Measurements from ENCODE around the gene ADORA3. TPM values are rescaled to one million over a fixed set of nuclear protein-coding genes. Genes with fewer than 3 reads are reported as not detected.

The ADORA3 gene
- total RNA-seq, 4 donors from 2014 or later = 2.3 to 7.7 (median 3.4) TPM

DNA sequence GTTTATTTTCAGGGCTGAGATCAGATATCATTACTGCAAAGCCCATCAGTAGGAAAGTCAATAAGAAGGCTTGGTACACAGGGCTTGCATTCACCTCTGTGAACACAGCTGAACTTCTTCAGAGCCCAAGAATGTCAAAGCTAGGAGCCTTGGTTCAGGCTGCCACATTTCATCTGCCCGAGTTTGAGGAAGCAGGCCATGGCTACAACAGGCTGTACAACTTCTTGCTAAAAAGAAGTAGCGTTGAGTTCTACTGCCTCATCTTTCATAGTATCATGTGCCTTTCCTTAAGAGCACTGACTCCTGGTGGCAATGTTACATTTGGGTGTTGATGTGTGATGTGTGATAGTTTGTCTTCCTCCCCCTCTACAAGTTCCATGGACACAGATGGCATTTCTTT, 19.6 kb downstream of the ADORA3 start:
- DNase-seq = no peak
- Histone ChIP-seq H3K27ac (no peak overlapping the region), H3K36me3 (no peaks in the 10 kb centered on the region), H3K9me3 (no peaks in the 10 kb centered on the region), H3K4me1 (no peaks in the 10 kb centered on the region), H3K4me3 (replicated peaks in 1 of 3) (no peak overlapping the region), H3K27me3 (no peaks in the 10 kb centered on the region)
- no peak for TF ChIP-seq POLR2A (IDR thresholded peaks at IDR 0.05)
- TF ChIP-seq, protein P1, sequence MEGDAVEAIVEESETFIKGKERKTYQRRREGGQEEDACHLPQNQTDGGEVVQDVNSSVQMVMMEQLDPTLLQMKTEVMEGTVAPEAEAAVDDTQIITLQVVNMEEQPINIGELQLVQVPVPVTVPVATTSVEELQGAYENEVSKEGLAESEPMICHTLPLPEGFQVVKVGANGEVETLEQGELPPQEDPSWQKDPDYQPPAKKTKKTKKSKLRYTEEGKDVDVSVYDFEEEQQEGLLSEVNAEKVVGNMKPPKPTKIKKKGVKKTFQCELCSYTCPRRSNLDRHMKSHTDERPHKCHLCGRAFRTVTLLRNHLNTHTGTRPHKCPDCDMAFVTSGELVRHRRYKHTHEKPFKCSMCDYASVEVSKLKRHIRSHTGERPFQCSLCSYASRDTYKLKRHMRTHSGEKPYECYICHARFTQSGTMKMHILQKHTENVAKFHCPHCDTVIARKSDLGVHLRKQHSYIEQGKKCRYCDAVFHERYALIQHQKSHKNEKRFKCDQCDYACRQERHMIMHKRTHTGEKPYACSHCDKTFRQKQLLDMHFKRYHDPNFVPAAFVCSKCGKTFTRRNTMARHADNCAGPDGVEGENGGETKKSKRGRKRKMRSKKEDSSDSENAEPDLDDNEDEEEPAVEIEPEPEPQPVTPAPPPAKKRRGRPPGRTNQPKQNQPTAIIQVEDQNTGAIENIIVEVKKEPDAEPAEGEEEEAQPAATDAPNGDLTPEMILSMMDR (IDR thresholded peaks at IDR 0.05) = no peak
- intact Hi-C loops (cut with DNase I) = loop anchor here (10.0 kb wide), 1 partner anchor 271 kb away; the partner anchor contains the start of gene DDX20
- 90 to 92% methylated on average over 2 of the region's 2 CpGs for WGBS, 2 donors

DNA sequence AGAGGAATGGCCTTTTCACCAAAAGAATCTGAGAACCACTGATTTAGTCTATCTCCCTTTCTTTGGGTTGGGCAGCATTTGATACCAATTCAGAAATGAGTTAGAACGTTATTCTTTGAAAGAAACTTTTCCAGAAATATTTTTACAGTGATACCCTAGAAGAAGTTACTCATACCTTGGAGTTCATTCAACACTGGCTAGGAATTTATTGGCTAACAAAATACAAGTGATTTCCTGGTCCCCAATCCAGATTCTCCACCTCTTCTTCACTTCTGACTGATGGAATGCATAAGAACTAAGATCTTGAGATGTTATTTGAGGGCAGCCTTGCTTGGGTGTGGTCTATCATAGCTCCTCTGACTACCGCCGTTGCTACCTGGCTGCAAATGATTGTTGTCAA, 20.3 kb downstream of the ADORA3 start:
- Histone ChIP-seq H3K27ac (no peak overlapping the region), H3K27me3 (no peaks in the 10 kb centered on the region), H3K9me3 (no peaks in the 10 kb centered on the region), H3K4me1 (no peaks in the 10 kb centered on the region), H3K4me3 (replicated peaks in 1 of 3) (no peak overlapping the region), H3K36me3 (no peaks in the 10 kb centered on the region)
- TF ChIP-seq, protein P1 (IDR thresholded peaks at IDR 0.05) = no peak
- TF ChIP-seq POLR2A (IDR thresholded peaks at IDR 0.05) = no peak
- DNase-seq = no peak
- intact Hi-C loops (cut with DNase I) = loop anchor here (10.0 kb wide), 1 partner anchor 272 kb away; the partner anchor contains the start of gene DDX20
- 59 to 81% methylated on average over 3 of the region's 3 CpGs for WGBS, 2 donors

DNA sequence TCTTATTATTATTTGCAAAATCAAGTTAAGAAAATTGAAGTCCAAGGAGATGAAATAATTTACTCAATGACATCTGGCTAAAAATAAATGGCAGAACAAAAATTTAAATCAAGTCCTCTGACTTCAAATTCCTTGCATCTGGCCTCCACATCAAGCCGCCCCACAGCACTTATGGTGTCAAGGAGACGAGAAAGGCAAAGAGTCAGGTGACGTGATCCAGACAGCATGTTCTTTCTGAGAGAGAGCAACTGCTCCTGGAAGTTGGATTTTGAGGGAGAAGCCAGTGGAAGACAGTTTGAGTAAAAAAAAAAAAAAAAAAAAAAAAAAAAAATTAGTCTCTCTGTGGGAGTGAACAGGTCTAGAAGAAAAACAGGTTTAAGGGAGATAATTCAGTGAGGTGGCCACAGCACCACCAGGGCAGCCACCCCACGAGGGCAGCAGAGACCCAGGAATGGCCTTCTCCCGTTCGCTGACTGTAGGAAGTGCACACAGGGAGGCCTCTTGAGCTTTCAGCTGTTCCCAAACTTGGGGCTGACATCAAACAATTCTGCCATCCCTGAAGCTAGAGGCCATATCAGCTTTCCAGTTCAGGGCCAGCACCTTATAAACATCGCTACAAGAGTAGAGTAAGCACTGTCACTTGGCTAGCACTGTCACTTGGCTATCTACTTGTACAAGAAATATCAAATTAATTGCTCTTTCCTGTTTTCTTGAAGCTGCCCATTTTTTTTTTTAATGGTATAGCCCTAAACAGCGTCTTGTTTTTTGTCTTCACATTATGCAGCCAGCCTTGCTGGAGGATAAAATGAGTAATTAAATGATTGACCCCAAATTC, 21.8 kb downstream of the ADORA3 start:
- H3K4me3 ChIP-seq (replicated peaks in 1 of 3) = no peak overlapping the region
- 34 to 35% methylated on average over 8 of the region's 8 CpGs for WGBS, 2 donors
- DNase-seq = peak; percentile 80 to 83
- H3K27ac ChIP-seq = no peak overlapping the region
- no peaks in the 10 kb centered on the region for H3K4me1 ChIP-seq
- H3K9me3 ChIP-seq = no peaks in the 10 kb centered on the region
- intact Hi-C loops (cut with DNase I) = loop anchor here (10.0 kb wide), 1 partner anchor 273 kb away; the partner anchor contains the start of gene DDX20
- H3K36me3 ChIP-seq = no peaks in the 10 kb centered on the region
- H3K27me3 ChIP-seq = no peaks in the 10 kb centered on the region
- TF ChIP-seq, protein P1 (IDR thresholded peaks at IDR 0.05) = peak; percentile 19 to 83 (median 70)
- TF ChIP-seq POLR2A (IDR thresholded peaks at IDR 0.05) = no peak

DNA sequence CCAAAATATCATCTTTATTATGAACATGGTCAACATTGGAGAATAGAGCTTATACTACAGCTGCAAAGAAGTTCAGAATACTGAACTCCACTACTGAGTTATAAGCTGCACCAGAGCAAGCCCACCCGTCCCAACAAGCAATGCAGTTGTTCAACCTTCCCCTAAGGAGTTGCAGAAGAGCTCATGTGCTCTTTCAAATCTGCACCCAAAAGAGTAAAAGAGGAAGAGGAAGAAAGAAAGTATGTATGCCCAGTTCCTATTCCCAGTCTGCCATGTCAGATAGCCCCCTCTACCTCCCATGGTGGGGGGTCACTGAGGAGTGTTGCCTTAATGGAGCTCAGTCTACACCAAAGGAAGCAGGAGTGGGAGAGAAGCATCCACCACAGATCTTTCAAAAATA, 22.8 kb downstream of the ADORA3 start:
- no peaks in the 10 kb centered on the region for H3K27me3 ChIP-seq
- H3K27ac ChIP-seq = no peak overlapping the region
- TF ChIP-seq, protein P1 (IDR thresholded peaks at IDR 0.05) = no peak
- TF ChIP-seq POLR2A (IDR thresholded peaks at IDR 0.05) = no peak
- no peaks in the 10 kb centered on the region for H3K4me1 ChIP-seq
- H3K4me3 ChIP-seq (replicated peaks in 1 of 3) = no peak overlapping the region
- no peaks in the 10 kb centered on the region for H3K36me3 ChIP-seq
- intact Hi-C loops (cut with DNase I) = loop anchor here (10.0 kb wide), 1 partner anchor 274 kb away; the partner anchor contains the start of gene DDX20
- DNase-seq = no peak
- H3K9me3 ChIP-seq = no peaks in the 10 kb centered on the region
- 76 to 87% methylated on average over 1 of the region's 1 CpG for WGBS, 2 donors

DNA sequence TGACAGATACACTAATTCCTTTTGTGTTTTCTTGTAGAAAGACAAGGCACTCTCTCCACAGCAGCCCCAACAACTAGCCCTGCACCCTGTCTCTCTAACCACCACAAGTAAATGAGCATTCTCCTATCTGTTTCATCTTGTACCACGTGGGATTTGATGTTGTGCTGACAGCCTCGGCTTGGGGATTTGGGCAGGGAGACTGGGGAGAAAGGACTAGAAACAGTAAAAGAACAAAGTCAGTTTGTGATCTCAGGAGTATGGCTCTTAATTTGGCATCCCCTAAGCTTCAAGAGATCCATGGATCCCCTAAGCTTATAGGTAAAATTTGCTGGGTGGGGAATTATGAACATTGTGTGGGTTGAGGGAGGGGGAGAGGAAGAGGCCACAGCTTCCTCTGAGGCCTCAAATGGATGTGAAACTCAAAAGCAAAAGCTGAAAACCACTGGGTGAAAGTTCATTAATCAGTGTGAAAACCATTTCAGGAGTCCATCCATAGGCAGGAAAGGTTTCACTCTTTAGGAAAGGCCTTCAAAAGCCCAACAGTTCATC, 26.6 kb downstream of the ADORA3 start:
- 57 to 72% methylated on average over 2 of the region's 2 CpGs for WGBS, 2 donors
- intact Hi-C loops (cut with DNase I) = no loop called here

More for the DNA sequence above, 26.6 kb downstream of the ADORA3 start:
- H3K4me1 ChIP-seq = no peaks in the 10 kb centered on the region
- no peaks in the 10 kb centered on the region for H3K27me3 ChIP-seq
- DNase-seq = no peak
- H3K27ac ChIP-seq = no peak overlapping the region
- no peak for TF ChIP-seq POLR2A (IDR thresholded peaks at IDR 0.05)
- TF ChIP-seq, protein P1 (IDR thresholded peaks at IDR 0.05) = no peak
- H3K4me3 ChIP-seq (replicated peaks in 1 of 3) = no peak overlapping the region
- no peaks in the 10 kb centered on the region for H3K36me3 ChIP-seq
- no peaks in the 10 kb centered on the region for H3K9me3 ChIP-seq

Data from thyroid gland (tissue), 4 donors.